ENCODE measurements around the gene DPP7.

The DPP7 gene

DNA sequence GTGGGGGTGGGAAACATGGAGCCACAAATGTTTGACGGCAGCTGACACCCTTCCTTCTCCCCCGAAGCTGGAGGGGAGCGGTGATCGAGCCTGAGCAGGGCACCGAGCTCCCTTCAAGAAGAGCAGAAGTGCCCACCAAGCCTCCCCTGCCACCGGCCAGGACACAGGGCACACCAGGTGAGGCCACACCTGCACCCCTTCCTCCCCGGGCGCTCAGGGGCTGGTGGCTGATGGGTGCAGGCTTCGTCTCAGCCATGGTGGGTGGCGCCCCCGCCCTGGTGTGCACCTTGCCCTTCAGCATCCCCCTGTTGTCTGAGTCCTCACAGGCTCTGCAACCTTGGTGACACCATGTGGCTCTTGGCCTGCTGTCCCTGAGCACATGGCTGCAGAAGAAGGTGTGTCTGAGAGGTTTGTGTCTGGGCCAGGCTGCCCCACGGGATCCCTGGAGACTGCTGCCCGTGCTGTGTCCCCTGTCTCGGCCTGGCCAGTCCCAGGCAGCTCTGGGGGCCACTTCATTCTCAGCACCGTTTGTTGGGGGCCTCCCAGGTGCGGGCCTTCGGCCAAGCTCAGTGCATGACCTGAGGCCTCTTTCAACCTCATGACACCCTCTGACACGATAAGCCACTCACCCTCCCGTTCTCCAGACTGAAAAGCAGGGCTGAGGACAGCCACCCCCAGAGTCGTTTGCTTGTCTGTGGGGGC, 16.6 kb downstream of the DPP7 start:
- no peaks in the 10 kb centered on the region for H3K9me3 ChIP-seq (ENCODE audit: severe bottlenecking)

GRCh38 chr9:137096785-137097546, 17.6 kb downstream of the DPP7 start:
- H3K9me3 ChIP-seq (ENCODE audit: severe bottlenecking), result no peaks in the 10 kb centered on the region
- TF ChIP-seq, protein P1, sequence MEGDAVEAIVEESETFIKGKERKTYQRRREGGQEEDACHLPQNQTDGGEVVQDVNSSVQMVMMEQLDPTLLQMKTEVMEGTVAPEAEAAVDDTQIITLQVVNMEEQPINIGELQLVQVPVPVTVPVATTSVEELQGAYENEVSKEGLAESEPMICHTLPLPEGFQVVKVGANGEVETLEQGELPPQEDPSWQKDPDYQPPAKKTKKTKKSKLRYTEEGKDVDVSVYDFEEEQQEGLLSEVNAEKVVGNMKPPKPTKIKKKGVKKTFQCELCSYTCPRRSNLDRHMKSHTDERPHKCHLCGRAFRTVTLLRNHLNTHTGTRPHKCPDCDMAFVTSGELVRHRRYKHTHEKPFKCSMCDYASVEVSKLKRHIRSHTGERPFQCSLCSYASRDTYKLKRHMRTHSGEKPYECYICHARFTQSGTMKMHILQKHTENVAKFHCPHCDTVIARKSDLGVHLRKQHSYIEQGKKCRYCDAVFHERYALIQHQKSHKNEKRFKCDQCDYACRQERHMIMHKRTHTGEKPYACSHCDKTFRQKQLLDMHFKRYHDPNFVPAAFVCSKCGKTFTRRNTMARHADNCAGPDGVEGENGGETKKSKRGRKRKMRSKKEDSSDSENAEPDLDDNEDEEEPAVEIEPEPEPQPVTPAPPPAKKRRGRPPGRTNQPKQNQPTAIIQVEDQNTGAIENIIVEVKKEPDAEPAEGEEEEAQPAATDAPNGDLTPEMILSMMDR (IDR thresholded peaks at IDR 0.05; ENCODE audit: poor library complexity, severe bottlenecking), result no peak
- ATAC-seq (ENCODE audit: low read depth) (no peak), DNase-seq (ENCODE audit: low spot score) (no peak)
- no peak overlapping the region for H3K4me3 ChIP-seq (ENCODE audit: severe bottlenecking)
- H3K27me3 ChIP-seq (ENCODE audit: insufficient read depth, poor library complexity, severe bottlenecking), result no peaks in the 10 kb centered on the region
- no peak overlapping the region for H3K27ac ChIP-seq (ENCODE audit: poor library complexity, severe bottlenecking)
- H3K4me1 ChIP-seq (ENCODE audit: insufficient read depth, poor library complexity, severe bottlenecking), result no peaks in the 10 kb centered on the region
- peaks cover 74% of the 10 kb centered on the region for H3K36me3 ChIP-seq (ENCODE audit: low read depth)

More for the DNA sequence above, 16.6 kb downstream of the DPP7 start:
- no peaks in the 10 kb centered on the region for H3K27me3 ChIP-seq (ENCODE audit: insufficient read depth, poor library complexity, severe bottlenecking)
- peaks cover 66% of the 10 kb centered on the region for H3K36me3 ChIP-seq (ENCODE audit: low read depth)
- no peak overlapping the region for H3K4me3 ChIP-seq (ENCODE audit: severe bottlenecking)
- no peak overlapping the region for H3K27ac ChIP-seq (ENCODE audit: poor library complexity, severe bottlenecking)
- ATAC-seq (ENCODE audit: low read depth), result no peak
- TF ChIP-seq, protein P1 (IDR thresholded peaks at IDR 0.05; ENCODE audit: poor library complexity, severe bottlenecking), result no peak
- no peak for DNase-seq (ENCODE audit: low spot score)
- H3K4me1 ChIP-seq (ENCODE audit: insufficient read depth, poor library complexity, severe bottlenecking), result no peaks in the 10 kb centered on the region

- H3K27ac ChIP-seq (ENCODE audit: poor library complexity, severe bottlenecking), result no peak overlapping the region
- H3K27me3 ChIP-seq (ENCODE audit: insufficient read depth, poor library complexity, severe bottlenecking), result no peaks in the 10 kb centered on the region
- H3K4me1 ChIP-seq (ENCODE audit: insufficient read depth, poor library complexity, severe bottlenecking), result no peaks in the 10 kb centered on the region
- TF ChIP-seq, protein P1 (IDR thresholded peaks at IDR 0.05; ENCODE audit: poor library complexity, severe bottlenecking), result peak; percentile 13
- no peak overlapping the region for H3K4me3 ChIP-seq (ENCODE audit: severe bottlenecking)
- peaks cover 69% of the 10 kb centered on the region for H3K36me3 ChIP-seq (ENCODE audit: low read depth)
- no peak for DNase-seq (ENCODE audit: low spot score)
- no peaks in the 10 kb centered on the region for H3K9me3 ChIP-seq (ENCODE audit: severe bottlenecking)
- ATAC-seq (ENCODE audit: low read depth), result peak; percentile 50; the same call in 2 of the 3 replicates
Observed at GRCh38 chr9:137095664-137096517, 18.6 kb downstream of the DPP7 start.

DNA sequence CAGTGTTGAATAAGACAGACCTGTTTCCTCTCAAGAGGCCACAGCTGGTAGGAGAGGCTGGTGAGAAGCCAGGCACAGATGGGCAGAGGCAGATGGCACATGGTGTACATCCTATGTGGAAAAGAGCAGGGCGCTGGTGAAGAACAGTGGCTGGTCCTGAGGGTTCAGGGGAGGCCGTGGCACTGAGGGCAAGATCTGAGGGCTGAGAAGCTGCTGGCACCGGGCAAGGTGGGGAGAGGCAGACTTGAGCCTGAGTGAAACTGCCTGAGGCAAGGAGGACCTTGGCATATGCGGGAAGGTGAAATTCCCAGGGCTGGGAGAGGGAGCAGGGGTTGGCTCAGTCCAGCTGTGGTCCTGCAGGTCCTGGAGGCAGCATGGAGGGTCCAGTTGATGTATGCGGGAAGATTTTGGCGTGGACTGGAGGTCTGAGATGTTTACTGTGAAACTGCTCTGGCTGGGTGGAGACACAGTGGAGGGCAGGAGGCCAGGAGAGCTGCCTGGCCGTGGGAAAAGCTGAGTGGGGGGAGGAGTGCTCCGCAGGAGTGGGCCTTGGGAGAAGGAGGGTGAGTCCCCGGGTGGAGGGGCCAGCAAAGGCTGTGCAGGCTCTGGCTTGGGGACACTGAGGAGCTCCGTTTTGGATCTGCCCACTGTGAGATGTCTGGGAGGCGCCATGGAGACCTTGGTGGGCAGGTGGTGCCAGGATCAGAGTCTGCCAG, 25.1 kb downstream of the DPP7 start:
- H3K27ac ChIP-seq (ENCODE audit: poor library complexity, severe bottlenecking), result no peak overlapping the region
- H3K4me1 ChIP-seq (ENCODE audit: insufficient read depth, poor library complexity, severe bottlenecking), result peaks cover 16% of the 10 kb centered on the region
- H3K4me3 ChIP-seq (ENCODE audit: severe bottlenecking), result no peak overlapping the region
- TF ChIP-seq, protein P1 (IDR thresholded peaks at IDR 0.05; ENCODE audit: poor library complexity, severe bottlenecking), result no peak
- DNase-seq (ENCODE audit: low spot score), result no peak
- no peaks in the 10 kb centered on the region for H3K27me3 ChIP-seq (ENCODE audit: insufficient read depth, poor library complexity, severe bottlenecking)
- ATAC-seq (ENCODE audit: low read depth), result no peak
- peaks cover 31% of the 10 kb centered on the region for H3K36me3 ChIP-seq (ENCODE audit: low read depth)
- H3K9me3 ChIP-seq (ENCODE audit: severe bottlenecking), result no peaks in the 10 kb centered on the region

Measured in RWPE2 (cell line).